Thymus (tissue), 11 donors: ENCODE data around the gene ZNF783. TPM values are rescaled to one million over a fixed set of nuclear protein-coding genes. Genes with fewer than 3 reads are reported as not detected.

Experiments used
- DNase-seq, 9 donors: peaks; one replicate each; pipeline ENCODE4 v3.0.0-alpha.2; 2013; ENCODE audit warnings: low spot score in 9 of 9, low read depth in 6 of 9, missing footprints in 1 of 9
- H3K27ac ChIP-seq, 2 donors: one replicate each; pipeline ENCODE4 v1.5.1; 2013; ENCODE audit warnings: control low read depth in 1 of 2, low read depth in 1 of 2, low read length in 1 of 2, mild to moderate bottlenecking in 1 of 2, moderate library complexity in 1 of 2
- H3K27me3 ChIP-seq, 2 donors: one replicate each; pipeline ENCODE4 v1.5.1; 2013; ENCODE audit warnings: low read length in 1 of 2; ENCODE audit not compliant: control insufficient read depth in 2 of 2, insufficient read depth in 1 of 2
- H3K36me3 ChIP-seq, 2 donors: one replicate each; pipeline ENCODE4 v1.5.1; 2013; ENCODE audit warnings: low read length in 1 of 2, mild to moderate bottlenecking in 1 of 2, moderate library complexity in 1 of 2; ENCODE audit not compliant: control insufficient read depth in 2 of 2, insufficient read depth in 2 of 2
- H3K4me1 ChIP-seq, 2 donors: one replicate each; pipeline ENCODE4 v1.5.1; 2013; ENCODE audit warnings: low read length in 2 of 2; ENCODE audit not compliant: control insufficient read depth in 2 of 2, insufficient read depth in 2 of 2
- H3K4me3 ChIP-seq, 2 donors: one replicate each; pipeline ENCODE4 v1.5.1; 2013; ENCODE audit warnings: low read length in 2 of 2, control low read depth in 1 of 2, mild to moderate bottlenecking in 1 of 2
- H3K9me3 ChIP-seq, 2 donors: one replicate each; pipeline ENCODE4 v1.5.1; 2013; ENCODE audit warnings: low read length in 1 of 2, mild to moderate bottlenecking in 1 of 2; ENCODE audit not compliant: control insufficient read depth in 2 of 2, insufficient read depth in 1 of 2
- WGBS: extraction: QIAGEN DNeasy Blood & Tissue Kit; methylation state at CpG from one replicate; pipeline ENCODE4 v1.1.7; 2013; 5-methylcytosine and 5-hydroxymethylcytosine counted together
- polyA plus RNA-seq: library from polyadenylated mRNA; stranded (reverse); fragments of 200-250 nt; gene quantifications from one replicate; pipeline ENCODE4 v1.2.3, GENCODE V29; 2013
- total RNA-seq: library from RNA; stranded (reverse); fragments of 120-200 nt; gene quantifications from one replicate; pipeline ENCODE4 v1.2.4, GENCODE V29; 2013
- donor health status: healthy.

ZNF783 gene
- total and polyA plus RNA-seq, 2 donors = 7.8 to 12.9 TPM

DNA sequence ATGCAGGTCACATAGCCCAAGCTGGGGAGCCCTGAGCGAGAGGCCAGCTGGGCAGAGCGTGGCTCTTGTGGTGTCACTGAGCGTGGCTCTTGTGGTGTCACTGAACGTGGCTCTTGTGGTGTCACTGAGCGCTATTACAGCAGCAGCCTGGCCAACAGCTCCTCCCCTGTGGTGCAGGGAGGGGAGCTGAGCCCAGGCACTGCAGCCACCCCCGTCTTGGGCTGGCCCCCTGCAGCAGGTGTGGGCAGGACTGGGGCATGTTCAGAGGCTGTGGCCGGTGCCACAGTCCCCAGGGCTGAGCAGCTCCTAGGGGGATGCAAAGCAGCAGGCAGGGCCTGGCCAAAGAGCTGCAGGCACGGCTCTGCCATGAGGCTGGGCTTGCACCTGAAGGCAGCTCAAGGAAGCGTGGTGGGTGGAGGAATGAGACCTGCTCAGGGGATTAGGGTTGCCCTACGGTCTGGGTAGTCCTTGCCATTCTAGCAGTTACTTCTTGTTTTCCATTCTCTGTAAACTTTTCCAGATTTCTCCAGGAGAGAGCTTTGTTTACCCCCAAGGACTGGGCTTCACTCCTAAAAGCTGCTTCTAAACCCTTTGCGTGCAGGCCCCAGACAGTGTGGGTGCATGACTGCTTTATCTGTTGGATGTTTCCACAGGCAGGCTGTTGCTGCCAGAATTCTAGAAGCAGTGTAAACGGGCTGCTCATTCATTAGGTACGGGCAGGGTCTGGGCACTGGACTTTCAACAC, 29.2 kb downstream of the ZNF783 start:
- Histone ChIP-seq H3K4me3 (no peak overlapping the region), H3K4me1 (peaks cover 7 to 15% of the 10 kb centered on the region in 2 donors), H3K27me3 (no peaks in the 10 kb centered on the region), H3K36me3 (peaks cover 0 to 5% of the 10 kb centered on the region in 2 donors), H3K27ac (no peak overlapping the region), H3K9me3 (no peaks in the 10 kb centered on the region)
- WGBS = 77% methylated on average over 13 of the region's 13 CpGs
- DNase-seq = no peak

DNA sequence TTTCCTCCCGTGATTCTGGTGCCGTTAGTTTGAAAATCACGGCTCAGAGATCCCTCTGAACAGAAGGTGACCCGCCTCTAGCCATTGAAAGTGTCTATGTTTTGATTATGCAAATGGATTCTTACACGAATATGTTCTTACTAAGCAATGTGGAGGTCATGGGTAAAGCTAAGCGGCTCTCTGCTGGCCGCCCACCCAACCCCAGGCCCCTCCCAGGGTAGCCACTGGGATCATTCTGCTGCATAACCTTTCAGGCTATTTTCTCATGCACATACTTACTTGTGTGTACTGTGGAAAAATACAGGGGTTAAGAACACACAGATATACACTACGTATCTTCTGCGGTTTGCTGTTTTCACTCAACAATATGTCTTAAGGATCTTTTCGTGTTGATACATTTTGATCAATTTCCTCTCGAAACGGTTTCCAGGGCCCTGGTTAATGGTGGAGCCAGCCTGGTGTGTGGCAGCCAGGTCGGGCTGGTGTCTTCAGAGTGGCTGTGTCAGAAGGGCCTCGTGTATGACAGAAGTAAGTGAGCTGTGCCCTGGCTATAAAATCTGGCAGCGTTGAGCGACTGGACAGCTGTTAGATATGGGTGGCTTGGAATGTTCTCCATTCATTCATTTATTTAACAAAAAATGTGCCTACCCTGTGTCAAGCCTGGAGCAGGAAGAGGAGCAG, 29.9 kb downstream of the ZNF783 start:
- Histone ChIP-seq H3K4me3 (no peak overlapping the region), H3K27ac (no peak overlapping the region), H3K36me3 (peaks cover 0 to 5% of the 10 kb centered on the region in 2 donors), H3K4me1 (peaks cover 2 to 9% of the 10 kb centered on the region in 2 donors), H3K9me3 (no peaks in the 10 kb centered on the region), H3K27me3 (no peaks in the 10 kb centered on the region)
- DNase-seq = no peak
- WGBS = 97% methylated on average over 16 of the region's 16 CpGs

- Histone ChIP-seq H3K27ac (no peak overlapping the region), H3K4me1 (peaks cover 0 to 5% of the 10 kb centered on the region in 2 donors), H3K9me3 (no peaks in the 10 kb centered on the region), H3K27me3 (no peaks in the 10 kb centered on the region), H3K36me3 (peaks cover 0 to 5% of the 10 kb centered on the region in 2 donors), H3K4me3 (no peak overlapping the region)
- WGBS = 85% methylated on average over 9 of the region's 9 CpGs
- no peak for DNase-seq
These were observed 30.4 kb downstream of the ZNF783 start for GRCh38 chr7:149292462-149292823.

DNA sequence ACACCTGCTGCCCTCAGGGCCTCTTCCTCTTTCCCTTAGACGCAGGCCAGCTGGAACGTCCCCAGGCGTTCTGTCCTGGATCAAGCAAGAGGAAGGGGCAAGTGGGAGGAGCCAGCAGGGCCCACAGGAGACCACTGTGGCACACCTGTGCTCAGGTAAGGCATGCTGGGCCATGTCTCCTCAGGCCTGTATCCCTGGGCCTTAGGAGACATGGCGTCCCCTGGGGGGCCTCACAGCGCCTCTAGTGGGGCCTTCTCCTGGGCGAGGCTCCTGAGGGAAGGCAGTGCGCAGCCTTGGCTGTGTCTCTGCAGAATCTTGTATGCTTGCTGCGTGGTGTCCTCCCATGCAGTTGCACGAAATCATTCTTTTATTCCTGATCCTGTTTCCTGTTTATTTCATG, 31.3 kb downstream of the ZNF783 start:
- H3K27me3 ChIP-seq = no peaks in the 10 kb centered on the region
- H3K36me3 ChIP-seq = peaks cover 0 to 3% of the 10 kb centered on the region in 2 donors
- no peaks in the 10 kb centered on the region for H3K9me3 ChIP-seq
- no peak overlapping the region for H3K27ac ChIP-seq
- DNase-seq = no peak
- H3K4me3 ChIP-seq = no peak overlapping the region
- H3K4me1 ChIP-seq = peaks cover 0 to 5% of the 10 kb centered on the region in 2 donors
- WGBS = 98% methylated on average over 9 of the region's 9 CpGs

DNA sequence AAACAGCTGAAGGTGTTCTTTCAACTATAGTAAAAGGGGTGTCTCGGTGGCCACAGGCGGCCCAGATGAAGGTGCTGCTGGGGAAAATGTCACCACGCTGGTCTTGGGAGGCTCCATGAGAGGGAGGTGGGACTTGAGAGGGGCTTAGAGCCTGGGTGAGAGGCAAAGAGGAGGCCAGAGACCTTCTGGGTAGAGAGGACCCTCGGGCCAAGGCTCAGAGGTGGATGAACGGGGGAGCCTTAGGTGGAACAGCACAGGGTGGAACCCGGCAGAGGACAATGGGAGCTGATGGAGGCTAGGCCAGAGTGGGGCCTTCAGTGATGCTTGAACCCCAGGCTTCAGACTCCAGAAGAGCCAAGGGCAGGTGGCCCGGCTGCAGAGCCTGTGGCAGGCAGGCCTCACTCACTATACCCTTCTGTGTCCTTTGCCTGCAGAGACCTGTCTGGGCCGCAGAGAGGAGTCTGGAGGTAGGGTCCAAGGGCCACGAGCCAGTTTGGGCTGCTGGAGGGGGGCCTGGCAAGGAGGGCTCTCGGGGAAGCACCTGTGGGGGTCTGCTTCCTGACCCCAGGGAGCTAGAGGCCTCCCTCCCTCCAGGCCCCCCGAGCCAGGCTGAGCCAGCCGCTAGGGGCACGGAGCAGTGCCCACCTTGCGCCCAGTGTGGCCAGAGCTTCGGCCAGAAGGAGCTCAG, 32.1 kb downstream of the ZNF783 start:
- H3K27ac ChIP-seq = no peak overlapping the region
- peaks cover 0 to 3% of the 10 kb centered on the region in 2 donors for H3K36me3 ChIP-seq
- H3K4me3 ChIP-seq = no peak overlapping the region
- peaks cover 0 to 5% of the 10 kb centered on the region in 2 donors for H3K4me1 ChIP-seq
- no peaks in the 10 kb centered on the region for H3K27me3 ChIP-seq
- DNase-seq = no peak
- WGBS = 98% methylated on average over 15 of the region's 15 CpGs
- no peaks in the 10 kb centered on the region for H3K9me3 ChIP-seq

GRCh38 chr7:149294634-149295480, 32.9 kb downstream of the ZNF783 start:
- 98% methylated on average over 55 of the region's 55 CpGs for WGBS
- no peak for DNase-seq

DNA sequence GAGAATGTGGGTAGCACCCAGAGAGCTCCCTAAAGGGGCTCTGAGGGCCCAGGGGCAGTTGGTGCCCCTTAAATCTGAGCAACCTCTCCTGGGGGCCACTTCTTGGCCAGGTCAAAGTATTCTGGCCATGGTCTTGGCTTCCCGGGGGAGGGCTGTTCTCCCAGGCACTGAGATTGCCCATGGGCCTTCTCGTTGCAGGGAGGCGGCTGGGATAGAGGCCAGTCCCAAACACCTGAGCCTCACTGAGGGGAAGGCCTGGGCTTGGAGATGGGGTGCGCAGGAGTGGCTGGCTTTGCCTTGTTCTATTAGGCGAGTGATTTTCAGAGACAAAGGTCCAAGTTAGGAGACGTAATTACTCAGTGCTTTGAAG, 33.5 kb downstream of the ZNF783 start:
- DNase-seq = no peak
- Histone ChIP-seq H3K4me1 (peaks cover 0 to 5% of the 10 kb centered on the region in 2 donors), H3K36me3 (no peaks in the 10 kb centered on the region), H3K27me3 (no peaks in the 10 kb centered on the region), H3K4me3 (no peak overlapping the region), H3K9me3 (no peaks in the 10 kb centered on the region), H3K27ac (no peak overlapping the region)
- WGBS = 98% methylated on average over 6 of the region's 6 CpGs

More at GRCh38 chr7:149294634-149295480, 32.9 kb downstream of the ZNF783 start:
- Histone ChIP-seq H3K27me3 (no peaks in the 10 kb centered on the region), H3K9me3 (no peaks in the 10 kb centered on the region), H3K4me3 (no peak overlapping the region), H3K36me3 (no peaks in the 10 kb centered on the region), H3K4me1 (peaks cover 0 to 5% of the 10 kb centered on the region in 2 donors), H3K27ac (no peak overlapping the region)

DNA sequence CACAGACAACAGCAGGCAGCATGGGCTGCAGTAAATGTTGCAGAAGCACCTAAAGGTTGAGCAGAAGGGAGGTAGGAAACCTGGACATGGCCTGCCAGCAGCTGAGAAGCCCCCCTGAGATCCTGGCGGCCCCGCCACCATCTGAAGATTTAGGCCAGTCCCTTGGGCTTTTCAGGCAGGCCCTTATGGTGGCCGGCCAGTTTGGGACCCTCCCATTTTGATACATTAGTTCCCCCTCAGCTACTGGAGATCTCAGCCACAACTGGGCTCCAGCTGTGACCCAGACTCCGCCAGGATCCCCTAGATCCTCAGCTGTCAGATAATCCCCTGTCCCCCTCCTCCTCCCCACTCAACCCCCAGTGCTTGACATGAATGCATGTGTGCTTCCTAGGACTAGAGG, 34.4 kb downstream of the ZNF783 start:
- no peak overlapping the region for H3K27ac ChIP-seq
- no peaks in the 10 kb centered on the region for H3K27me3 ChIP-seq
- no peak overlapping the region for H3K4me3 ChIP-seq
- 98% methylated on average over 4 of the region's 4 CpGs for WGBS
- no peak for DNase-seq
- no peaks in the 10 kb centered on the region for H3K4me1 ChIP-seq
- H3K36me3 ChIP-seq = no peaks in the 10 kb centered on the region
- no peaks in the 10 kb centered on the region for H3K9me3 ChIP-seq
